Brain microvascular endothelial cell (primary cell): ENCODE measurements around the gene TMEM47.

Experiments
- DNase-seq: peaks from one replicate; pipeline ENCODE4 v3.0.0-alpha.2; 2020
- H3K27ac ChIP-seq: fragments of 250-450 bp; sonication (Bioruptor Pico); 2 replicates; pipeline ENCODE4 v1.5.1; 2020; ENCODE audit warnings: mild to moderate bottlenecking, moderate library complexity
- H3K27me3 ChIP-seq: fragments of 250-450 bp; sonication (Bioruptor Pico); replicated peaks from 2 replicates; pipeline ENCODE4 v1.5.1; 2020; ENCODE audit warnings: mild to moderate bottlenecking
- H3K36me3 ChIP-seq: fragments of 250-450 bp; sonication (Bioruptor Pico); replicated peaks from 2 replicates; pipeline ENCODE4 v1.5.1; 2020; ENCODE audit warnings: mild to moderate bottlenecking
- H3K4me3 ChIP-seq: 2 replicates; pipeline ENCODE4 v1.5.1; 2011; ENCODE audit warnings: low read depth, mild to moderate bottlenecking, control low read depth, low read length, moderate library complexity
- CTCF ChIP-seq: IDR thresholded peaks from 2 replicates; pipeline ENCODE4 v1.5.1; 2011; ENCODE audit warnings: low read depth, mild to moderate bottlenecking, moderate library complexity, low read length, control low read depth, inconsistent platforms; ENCODE audit errors: missing control alignments
- in situ Hi-C: cut with HindIII; loops from 2 replicates; pipeline ENCODE4 v1.10.0; 2017; ENCODE audit warnings: low sequenced_read_pairs, low pct_ligation_motif_present

Gene TMEM47

GRCh38 chrX:34584781-34585180 lies 72.3 kb downstream of the TMEM47 start:
- Histone ChIP-seq H3K27me3 (no peaks in the 10 kb centered on the region), H3K36me3 (no peaks in the 10 kb centered on the region), H3K4me3 (no peak overlapping the region), H3K27ac (no peak overlapping the region)
- in situ Hi-C loops = no loop called here
- DNase-seq = no peak
- TF ChIP-seq CTCF = no peak

GRCh38 chrX:34580069-34580468 lies 77.0 kb downstream of the TMEM47 start:
- Histone ChIP-seq H3K27me3 (no peaks in the 10 kb centered on the region), H3K27ac (no peak overlapping the region), H3K36me3 (no peaks in the 10 kb centered on the region), H3K4me3 (no peak overlapping the region)
- no peak for TF ChIP-seq CTCF
- DNase-seq = no peak
- in situ Hi-C loops = no loop called here

DNA sequence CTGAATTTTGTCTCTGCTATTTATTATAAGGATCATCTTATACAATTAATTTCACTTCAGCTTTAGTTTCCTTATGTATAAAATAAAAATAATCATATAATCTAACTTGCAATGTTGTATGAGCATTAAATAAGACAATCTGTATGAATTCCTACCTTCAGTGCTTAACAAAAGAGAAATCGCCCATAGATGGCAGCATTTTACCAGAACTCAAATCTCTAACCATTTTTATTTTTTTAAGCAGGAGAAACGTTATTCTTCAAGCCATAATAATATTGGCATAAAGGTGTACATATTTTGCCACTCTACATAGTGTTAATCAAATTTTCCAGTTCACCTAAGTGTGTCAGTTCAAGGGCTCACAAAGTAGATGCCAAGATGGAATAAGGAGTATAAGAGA lies 78.8 kb downstream of the TMEM47 start:
- no peaks in the 10 kb centered on the region for H3K36me3 ChIP-seq
- no peak overlapping the region for H3K4me3 ChIP-seq
- no peaks in the 10 kb centered on the region for H3K27me3 ChIP-seq
- peak; percentile 32 for DNase-seq
- H3K27ac ChIP-seq = no peak overlapping the region
- in situ Hi-C loops = no loop called here
- TF ChIP-seq CTCF = peak; percentile 26
